SK-N-SH (cell line): ENCODE measurements around the gene ZNF521.

ENCODE experiments used
- EZH2phosphoT487 ChIP-seq: fragments of 200-600 bp; sonication (generic); IDR thresholded peaks from 2 replicates; pipeline ENCODE4 v1.6.1; 2017; ENCODE audit warnings: low read depth, mixed run types, mild to moderate bottlenecking, antibody characterized with exemption, moderate library complexity, borderline replicate concordance
- FOXM1 ChIP-seq: IDR thresholded peaks from 2 replicates; pipeline ENCODE4 v1.4.0; 2012; ENCODE audit warnings: low read depth, mild to moderate bottlenecking
- GATA2 ChIP-seq: sonication (generic); formaldehyde crosslinking; IDR thresholded peaks from 2 replicates; pipeline ENCODE4 v1.5.0; 2020; ENCODE audit warnings: mild to moderate bottlenecking, missing genetic modification reagents
- POLR2AphosphoS5 ChIP-seq: IDR thresholded peaks from 2 replicates; pipeline ENCODE4 v1.6.1; 2012; ENCODE audit warnings: low read depth, low read length
- RFX5 ChIP-seq: IDR thresholded peaks from 2 replicates; pipeline ENCODE4 v1.6.1; 2012; ENCODE audit warnings: mild to moderate bottlenecking, improper control_type of control experiment, low read length
- TF ChIP-seq, protein P1 (sequence below): fragments of 200-600 bp; sonication (generic); IDR thresholded peaks from 2 replicates; pipeline ENCODE4 v1.6.1; 2017; ENCODE audit warnings: antibody characterized with exemption, mild to moderate bottlenecking, moderate library complexity
- TF ChIP-seq, protein P2 (sequence below): IDR thresholded peaks from 2 replicates; pipeline ENCODE4 v1.4.0; 2012; ENCODE audit warnings: low read depth

DNA sequence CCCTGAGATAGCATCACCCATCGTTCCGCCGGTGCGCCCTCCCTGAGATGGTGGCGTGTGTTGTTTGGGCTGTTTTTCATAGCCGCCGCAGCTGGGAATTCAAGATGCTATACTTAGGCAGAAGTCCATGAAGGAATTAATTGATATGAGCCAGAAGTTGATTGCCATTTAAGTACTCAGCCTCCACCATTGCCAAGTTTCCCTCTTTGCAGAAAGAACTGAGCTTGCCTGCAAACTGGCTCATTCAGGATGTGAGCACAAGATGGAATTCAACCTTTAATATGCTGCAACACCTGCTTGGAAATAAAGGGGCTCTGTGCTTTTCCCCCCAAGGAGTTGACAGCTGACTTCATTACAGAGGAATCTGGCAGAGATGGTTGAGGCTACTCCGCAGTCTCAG, 295.5 kb downstream of the ZNF521 start:
- TF ChIP-seq POLR2AphosphoS5 (no peak), EZH2phosphoT487 (no peak), FOXM1 (no peak), RFX5 (no peak), GATA2 (CRISPR knock-in tag) (no peak)
- TF ChIP-seq, protein P1, sequence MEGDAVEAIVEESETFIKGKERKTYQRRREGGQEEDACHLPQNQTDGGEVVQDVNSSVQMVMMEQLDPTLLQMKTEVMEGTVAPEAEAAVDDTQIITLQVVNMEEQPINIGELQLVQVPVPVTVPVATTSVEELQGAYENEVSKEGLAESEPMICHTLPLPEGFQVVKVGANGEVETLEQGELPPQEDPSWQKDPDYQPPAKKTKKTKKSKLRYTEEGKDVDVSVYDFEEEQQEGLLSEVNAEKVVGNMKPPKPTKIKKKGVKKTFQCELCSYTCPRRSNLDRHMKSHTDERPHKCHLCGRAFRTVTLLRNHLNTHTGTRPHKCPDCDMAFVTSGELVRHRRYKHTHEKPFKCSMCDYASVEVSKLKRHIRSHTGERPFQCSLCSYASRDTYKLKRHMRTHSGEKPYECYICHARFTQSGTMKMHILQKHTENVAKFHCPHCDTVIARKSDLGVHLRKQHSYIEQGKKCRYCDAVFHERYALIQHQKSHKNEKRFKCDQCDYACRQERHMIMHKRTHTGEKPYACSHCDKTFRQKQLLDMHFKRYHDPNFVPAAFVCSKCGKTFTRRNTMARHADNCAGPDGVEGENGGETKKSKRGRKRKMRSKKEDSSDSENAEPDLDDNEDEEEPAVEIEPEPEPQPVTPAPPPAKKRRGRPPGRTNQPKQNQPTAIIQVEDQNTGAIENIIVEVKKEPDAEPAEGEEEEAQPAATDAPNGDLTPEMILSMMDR: no peak
- TF ChIP-seq, protein P2, sequence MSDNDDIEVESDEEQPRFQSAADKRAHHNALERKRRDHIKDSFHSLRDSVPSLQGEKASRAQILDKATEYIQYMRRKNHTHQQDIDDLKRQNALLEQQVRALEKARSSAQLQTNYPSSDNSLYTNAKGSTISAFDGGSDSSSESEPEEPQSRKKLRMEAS: no peak
